ENCODE results near the gene RAD51B. TPM values are rescaled to one million over a fixed set of nuclear protein-coding genes. Genes with fewer than 3 reads are reported as not detected.

RAD51B gene
- total and polyA plus RNA-seq, 4 donors, result 2.8 to 39.6 (median 13.3) TPM; not detected in 1

DNA sequence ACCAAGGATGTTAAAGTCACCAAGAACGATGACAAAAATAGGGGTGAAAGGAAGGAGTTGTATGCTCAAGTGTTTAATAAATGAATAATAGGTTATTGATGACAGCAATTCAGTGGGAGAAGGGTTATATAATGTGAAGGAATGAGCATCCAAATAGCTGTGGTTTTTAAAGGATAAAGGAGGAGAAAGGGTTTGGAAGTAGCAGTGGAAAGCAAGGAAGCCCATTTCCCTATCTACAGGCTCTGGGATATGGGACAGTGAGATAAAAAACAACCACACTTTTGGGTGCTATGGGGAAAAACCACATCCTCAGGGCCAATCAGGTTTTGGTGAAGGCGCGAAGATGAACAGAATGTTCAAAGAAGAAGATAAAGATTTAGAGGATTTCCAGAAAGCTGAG, 714.7 kb downstream of the RAD51B start:
- no peaks in the 10 kb centered on the region for H3K27me3 ChIP-seq (ENCODE audit: control insufficient read depth in 1 of 2, insufficient read depth in 2 of 2, low read length in 1 of 2)
- peaks cover 2% of the 10 kb centered on the region for H3K9me3 ChIP-seq (ENCODE audit: control insufficient read depth, low read length)
- intact Hi-C loops (cut with DNase I), result no loop called here
- ATAC-seq (ENCODE audit: low FRiP score), result no peak
- 96 to 99% methylated on average over 3 of the region's 3 CpGs for WGBS, 2 donors
- H3K4me1 ChIP-seq (ENCODE audit: control insufficient read depth in 1 of 2, insufficient read depth in 2 of 2, low read length in 2 of 2), result no peaks in the 10 kb centered on the region
- H3K27ac ChIP-seq (ENCODE audit: low read depth in 1 of 2, low read length in 2 of 2), result no peak overlapping the region
- no peak overlapping the region for H3K4me3 ChIP-seq (ENCODE audit: low read length in 2 of 2)
- no peaks in the 10 kb centered on the region for H3K36me3 ChIP-seq (ENCODE audit: control insufficient read depth in 1 of 2, insufficient read depth in 2 of 2, low read length in 1 of 2)
- no peak for DNase-seq

DNA sequence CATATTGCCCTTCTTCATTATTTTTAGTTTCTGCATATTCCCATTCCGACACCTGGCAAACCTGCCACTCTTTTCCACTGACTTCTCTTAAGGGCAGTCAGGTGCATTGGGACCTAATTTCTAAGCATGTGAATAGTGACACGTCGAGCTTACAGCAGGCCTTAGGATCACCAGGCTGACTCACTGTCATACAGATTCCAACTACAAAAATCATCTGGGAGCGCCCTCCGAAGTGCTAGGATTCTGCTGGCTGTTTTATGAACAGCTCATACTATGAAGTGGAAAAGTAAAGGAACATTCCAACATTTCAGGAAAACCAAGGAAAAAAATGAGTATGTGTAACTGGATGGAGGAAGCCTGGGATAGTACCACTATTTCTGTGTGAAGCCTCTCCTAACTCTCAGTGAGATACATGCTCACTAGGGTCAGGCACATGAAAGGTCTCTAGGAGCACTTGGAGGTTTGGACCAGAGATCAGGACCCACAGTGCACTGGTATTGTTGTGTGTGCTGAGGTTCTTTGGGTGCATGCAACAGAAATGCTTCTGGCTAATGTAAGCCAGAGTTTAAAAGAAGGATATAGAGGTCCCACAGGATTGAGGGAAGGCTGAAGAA, 715.9 kb downstream of the RAD51B start:
- Histone ChIP-seq H3K27me3 (ENCODE audit: control insufficient read depth in 1 of 2, insufficient read depth in 2 of 2, low read length in 1 of 2) (no peaks in the 10 kb centered on the region), H3K36me3 (ENCODE audit: control insufficient read depth in 1 of 2, insufficient read depth in 2 of 2, low read length in 1 of 2) (no peaks in the 10 kb centered on the region), H3K4me1 (ENCODE audit: control insufficient read depth in 1 of 2, insufficient read depth in 2 of 2, low read length in 2 of 2) (no peaks in the 10 kb centered on the region), H3K9me3 (ENCODE audit: control insufficient read depth, low read length) (peaks cover 2% of the 10 kb centered on the region), H3K4me3 (ENCODE audit: low read length in 2 of 2) (no peak overlapping the region), H3K27ac (ENCODE audit: low read depth in 1 of 2, low read length in 2 of 2) (no peak overlapping the region)
- ATAC-seq (ENCODE audit: low FRiP score), result no peak
- intact Hi-C loops (cut with DNase I), result no loop called here
- DNase-seq, result no peak
- 82 to 88% methylated on average over 5 of the region's 5 CpGs for WGBS, 2 donors

DNA sequence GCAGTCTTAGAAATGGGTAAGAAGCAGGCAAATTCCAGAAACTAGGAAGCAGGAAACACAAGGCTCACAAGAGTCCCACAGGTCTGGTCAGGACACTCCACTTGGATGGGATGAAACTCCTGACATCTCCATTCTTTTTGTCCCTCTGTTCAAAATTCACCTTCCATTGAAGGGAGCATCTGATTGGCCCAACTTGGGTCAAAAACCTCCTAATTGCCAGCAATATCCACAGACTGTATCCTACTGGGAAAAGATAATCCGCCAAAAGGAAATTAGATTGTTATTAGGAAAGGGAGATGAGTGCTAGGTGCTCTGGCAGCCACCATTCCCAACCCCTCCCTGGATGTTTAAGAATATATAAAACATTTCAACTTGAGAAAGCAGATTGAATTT, 716.4 kb downstream of the RAD51B start:
- Histone ChIP-seq H3K36me3 (ENCODE audit: control insufficient read depth in 1 of 2, insufficient read depth in 2 of 2, low read length in 1 of 2) (no peaks in the 10 kb centered on the region), H3K4me3 (ENCODE audit: low read length in 2 of 2) (no peak overlapping the region), H3K9me3 (ENCODE audit: control insufficient read depth, low read length) (peaks cover 2% of the 10 kb centered on the region), H3K4me1 (ENCODE audit: control insufficient read depth in 1 of 2, insufficient read depth in 2 of 2, low read length in 2 of 2) (no peaks in the 10 kb centered on the region), H3K27ac (ENCODE audit: low read depth in 1 of 2, low read length in 2 of 2) (no peak overlapping the region), H3K27me3 (ENCODE audit: control insufficient read depth in 1 of 2, insufficient read depth in 2 of 2, low read length in 1 of 2) (no peaks in the 10 kb centered on the region)
- WGBS, 2 donors, result 97 to 100% methylated on average over 1 of the region's 1 CpG
- intact Hi-C loops (cut with DNase I), result no loop called here
- no peak for ATAC-seq (ENCODE audit: low FRiP score)
- DNase-seq, result no peak

DNA sequence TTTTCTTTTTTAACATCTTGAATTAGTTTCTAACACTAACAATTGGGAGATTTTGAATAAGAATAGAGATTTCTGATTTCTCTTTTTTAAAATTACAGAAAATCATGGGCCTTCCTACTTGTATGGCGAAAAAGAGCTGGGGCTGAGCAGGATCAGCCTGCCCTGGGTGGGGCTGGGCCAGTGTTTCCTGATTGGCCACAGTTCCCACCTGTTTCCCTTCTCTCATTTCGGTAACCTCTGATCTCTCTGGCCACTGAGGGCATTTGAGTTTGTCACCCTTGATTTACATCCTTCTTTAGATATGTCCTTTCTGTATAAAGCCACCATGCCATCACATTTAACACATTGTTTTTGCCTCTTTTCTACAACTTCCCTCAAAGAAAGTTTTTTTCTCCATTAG, 719.1 kb downstream of the RAD51B start:
- H3K9me3 ChIP-seq (ENCODE audit: control insufficient read depth, low read length), result no peaks in the 10 kb centered on the region
- H3K36me3 ChIP-seq (ENCODE audit: control insufficient read depth in 1 of 2, insufficient read depth in 2 of 2, low read length in 1 of 2), result no peaks in the 10 kb centered on the region
- peaks cover 0 to 2% of the 10 kb centered on the region in 2 donors for H3K4me1 ChIP-seq (ENCODE audit: control insufficient read depth in 1 of 2, insufficient read depth in 2 of 2, low read length in 2 of 2)
- H3K27ac ChIP-seq (ENCODE audit: low read depth in 1 of 2, low read length in 2 of 2), result no peak overlapping the region
- DNase-seq (no peak), ATAC-seq (ENCODE audit: low FRiP score) (no peak)
- intact Hi-C loops (cut with DNase I), result no loop called here
- WGBS, 2 donors, result 98% methylated on average over 2 of the region's 2 CpGs
- H3K27me3 ChIP-seq (ENCODE audit: control insufficient read depth in 1 of 2, insufficient read depth in 2 of 2, low read length in 1 of 2), result no peaks in the 10 kb centered on the region
- no peak overlapping the region for H3K4me3 ChIP-seq (ENCODE audit: low read length in 2 of 2)

DNA sequence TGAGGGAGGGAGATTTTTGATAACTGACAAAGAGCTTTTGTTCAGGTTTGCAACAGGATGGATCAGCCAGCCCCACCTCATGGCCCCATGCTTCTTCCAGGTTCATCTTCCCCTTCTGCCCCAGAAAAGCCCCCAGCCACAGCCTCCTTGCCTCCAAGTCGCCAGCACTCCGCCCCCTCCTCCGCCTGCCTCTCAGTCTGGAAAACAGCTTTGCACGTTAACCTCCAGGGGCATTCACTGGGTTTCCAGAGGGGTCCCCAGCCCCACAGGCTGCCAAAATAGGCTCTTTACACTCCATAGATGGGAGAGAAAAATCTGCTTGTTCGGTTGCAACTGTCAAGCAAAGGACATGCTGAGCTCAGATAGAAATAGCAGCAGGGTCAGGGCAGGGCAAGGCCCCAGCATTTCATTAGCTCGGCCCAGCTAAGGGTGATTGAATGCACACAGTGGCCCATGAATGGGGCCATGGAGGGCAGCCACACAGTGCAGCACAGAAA, 719.7 kb downstream of the RAD51B start:
- H3K4me3 ChIP-seq (ENCODE audit: low read length in 2 of 2), result no peak overlapping the region
- DNase-seq, result no peak
- no peaks in the 10 kb centered on the region for H3K9me3 ChIP-seq (ENCODE audit: control insufficient read depth, low read length)
- 90 to 96% methylated on average over 6 of the region's 6 CpGs for WGBS, 2 donors
- intact Hi-C loops (cut with DNase I), result no loop called here
- no peaks in the 10 kb centered on the region for H3K27me3 ChIP-seq (ENCODE audit: control insufficient read depth in 1 of 2, insufficient read depth in 2 of 2, low read length in 1 of 2)
- H3K4me1 ChIP-seq (ENCODE audit: control insufficient read depth in 1 of 2, insufficient read depth in 2 of 2, low read length in 2 of 2), result peaks cover 0 to 2% of the 10 kb centered on the region in 2 donors
- H3K36me3 ChIP-seq (ENCODE audit: control insufficient read depth in 1 of 2, insufficient read depth in 2 of 2, low read length in 1 of 2), result no peaks in the 10 kb centered on the region
- ATAC-seq (ENCODE audit: low FRiP score), result no peak
- H3K27ac ChIP-seq (ENCODE audit: low read depth in 1 of 2, low read length in 2 of 2), result no peak overlapping the region

DNA sequence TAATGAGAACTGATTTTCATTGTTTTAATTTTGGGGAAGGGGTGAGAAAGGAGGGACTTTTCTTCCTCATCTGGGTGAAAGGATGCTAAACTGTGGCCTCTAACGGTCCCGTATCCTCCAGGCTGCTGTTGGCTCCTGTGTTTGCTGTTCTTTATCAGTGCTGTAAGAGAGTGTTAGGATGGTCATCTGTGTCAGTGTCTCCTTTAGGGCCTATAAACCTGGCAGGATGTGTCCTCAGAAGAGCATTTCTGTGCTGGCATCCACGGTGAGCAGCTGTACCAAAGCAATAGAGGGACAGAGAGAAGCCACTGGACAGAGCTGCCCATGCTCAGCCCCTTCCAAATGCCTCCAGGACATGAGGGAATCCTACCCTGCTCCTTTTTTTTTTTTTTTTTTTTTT, 720.2 kb downstream of the RAD51B start:
- Histone ChIP-seq H3K4me3 (ENCODE audit: low read length in 2 of 2) (no peak overlapping the region), H3K27ac (ENCODE audit: low read depth in 1 of 2, low read length in 2 of 2) (no peak overlapping the region), H3K36me3 (ENCODE audit: control insufficient read depth in 1 of 2, insufficient read depth in 2 of 2, low read length in 1 of 2) (no peaks in the 10 kb centered on the region), H3K27me3 (ENCODE audit: control insufficient read depth in 1 of 2, insufficient read depth in 2 of 2, low read length in 1 of 2) (no peaks in the 10 kb centered on the region), H3K9me3 (ENCODE audit: control insufficient read depth, low read length) (no peaks in the 10 kb centered on the region), H3K4me1 (ENCODE audit: control insufficient read depth in 1 of 2, insufficient read depth in 2 of 2, low read length in 2 of 2) (peaks cover 0 to 4% of the 10 kb centered on the region in 2 donors)
- DNase-seq, result no peak
- ATAC-seq (ENCODE audit: low FRiP score), result no peak
- intact Hi-C loops (cut with DNase I), result loop anchor here in 1 of 2 donors (5.0 to 10.0 kb wide), 3 partner anchors 153 to 595 kb away; no protein-coding TSS in a partner anchor
- WGBS, 2 donors, result 93 to 98% methylated on average over 3 of the region's 3 CpGs

DNA sequence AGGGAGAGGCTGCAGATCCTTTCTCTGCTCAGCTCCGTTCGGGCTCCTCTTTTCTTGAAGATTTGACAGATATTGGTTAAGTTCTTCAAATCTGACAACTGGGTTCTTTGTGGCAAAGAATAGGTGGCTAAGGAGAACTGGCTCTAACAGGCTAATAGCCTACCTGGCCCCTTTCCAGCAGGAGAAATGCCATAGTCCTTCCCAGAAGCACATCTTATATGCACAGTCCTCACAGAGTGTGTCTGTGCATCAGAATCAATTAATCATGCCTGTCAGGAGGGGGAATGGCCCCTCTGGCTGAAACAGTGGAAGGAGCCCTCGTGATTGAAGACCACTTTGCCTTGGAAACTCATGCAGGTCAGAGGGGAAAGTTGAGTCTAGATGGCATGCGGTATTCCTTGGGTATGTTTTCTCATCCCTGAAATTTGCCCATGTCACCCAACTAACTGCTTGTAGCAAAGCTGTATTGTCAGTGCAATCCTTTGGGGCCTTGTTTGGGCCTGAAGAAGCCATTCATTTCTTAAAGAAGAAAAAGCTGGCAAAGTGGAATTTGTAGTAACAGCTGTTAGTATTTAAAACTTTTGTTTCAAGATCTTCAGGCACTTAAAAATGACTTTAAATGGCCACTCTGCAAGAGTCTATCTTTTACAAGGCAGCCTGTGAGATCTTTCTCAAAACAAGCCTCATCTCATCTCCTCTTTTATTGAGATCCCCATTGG, 721.8 kb downstream of the RAD51B start:
- no peaks in the 10 kb centered on the region for H3K36me3 ChIP-seq (ENCODE audit: control insufficient read depth in 1 of 2, insufficient read depth in 2 of 2, low read length in 1 of 2)
- ATAC-seq (ENCODE audit: low FRiP score) (no peak), DNase-seq (no peak)
- no peaks in the 10 kb centered on the region for H3K27me3 ChIP-seq (ENCODE audit: control insufficient read depth in 1 of 2, insufficient read depth in 2 of 2, low read length in 1 of 2)
- H3K4me3 ChIP-seq (ENCODE audit: low read length in 2 of 2), result no peak overlapping the region
- WGBS, 2 donors, result 98 to 99% methylated on average over 4 of the region's 4 CpGs
- intact Hi-C loops (cut with DNase I), result loop anchor here in 1 of 2 donors (5.0 to 10.0 kb wide), 3 partner anchors 151 to 597 kb away; no protein-coding TSS in a partner anchor
- H3K4me1 ChIP-seq (ENCODE audit: control insufficient read depth in 1 of 2, insufficient read depth in 2 of 2, low read length in 2 of 2), result peaks cover under 1 to 7% of the 10 kb centered on the region in 2 donors
- H3K9me3 ChIP-seq (ENCODE audit: control insufficient read depth, low read length), result no peaks in the 10 kb centered on the region
- H3K27ac ChIP-seq (ENCODE audit: low read depth in 1 of 2, low read length in 2 of 2), result no peak overlapping the region

DNA sequence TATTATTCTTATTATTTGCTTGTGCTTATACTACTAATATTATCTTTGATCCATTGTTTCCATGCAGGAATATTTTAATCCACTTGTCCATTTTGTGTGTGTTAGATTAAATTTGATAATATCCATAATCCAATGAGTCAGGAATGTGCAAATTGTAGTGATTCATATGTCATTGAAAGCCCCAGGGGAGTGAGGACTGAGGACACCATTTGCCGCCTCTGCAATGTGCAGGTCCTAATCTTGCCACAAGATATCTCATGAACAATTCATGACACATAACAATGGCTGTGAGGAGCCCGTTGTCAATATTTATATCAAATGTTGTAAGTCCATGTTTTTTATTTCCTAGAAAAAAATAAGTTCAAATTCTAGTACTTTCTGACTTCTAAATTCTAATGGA, 722.8 kb downstream of the RAD51B start:
- Histone ChIP-seq H3K4me3 (ENCODE audit: low read length in 2 of 2) (no peak overlapping the region), H3K36me3 (ENCODE audit: control insufficient read depth in 1 of 2, insufficient read depth in 2 of 2, low read length in 1 of 2) (no peaks in the 10 kb centered on the region), H3K4me1 (ENCODE audit: control insufficient read depth in 1 of 2, insufficient read depth in 2 of 2, low read length in 2 of 2) (peaks cover 4 to 11% of the 10 kb centered on the region in 2 donors), H3K27ac (ENCODE audit: low read depth in 1 of 2, low read length in 2 of 2) (no peak overlapping the region), H3K27me3 (ENCODE audit: control insufficient read depth in 1 of 2, insufficient read depth in 2 of 2, low read length in 1 of 2) (no peaks in the 10 kb centered on the region), H3K9me3 (ENCODE audit: control insufficient read depth, low read length) (no peaks in the 10 kb centered on the region)
- ATAC-seq (ENCODE audit: low FRiP score) (no peak), DNase-seq (no peak)
- intact Hi-C loops (cut with DNase I), result loop anchor here in 1 of 2 donors (5.0 to 10.0 kb wide), 3 partner anchors 150 to 598 kb away; no protein-coding TSS in a partner anchor
- 94 to 96% methylated on average over 2 of the region's 2 CpGs for WGBS, 2 donors

All from aorta (tissue), 5 donors.